GM12874 (cell line): Measurements from ENCODE around the gene DSCAM.

ENCODE experiments used
- TF ChIP-seq, protein P1 (sequence below): IDR thresholded peaks from 2 replicates; pipeline ENCODE4 v1.5.1; 2011; ENCODE audit warnings: low read depth, mild to moderate bottlenecking, control low read depth, low read length, moderate library complexity; ENCODE audit not compliant: insufficient read depth

Gene DSCAM

DNA sequence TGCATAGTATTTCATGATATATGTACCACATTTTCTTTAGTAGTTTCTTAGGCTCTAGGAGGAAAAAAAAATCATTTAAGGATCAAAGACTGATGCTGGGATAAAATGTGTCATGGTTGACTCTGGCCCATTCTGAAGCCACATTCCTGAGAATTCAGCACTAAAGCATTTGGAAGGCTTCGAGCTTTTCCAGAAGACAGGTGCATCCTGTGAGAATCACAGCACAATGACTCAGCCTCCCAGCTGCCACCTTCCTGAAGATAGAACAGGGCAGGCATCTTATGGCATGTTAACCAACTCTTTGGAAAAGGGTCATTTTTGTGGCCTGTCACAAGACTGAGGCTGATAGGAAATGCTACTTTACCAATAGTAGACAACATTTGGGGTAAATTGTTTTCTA is 619.9 kb downstream of the DSCAM start:
- TF ChIP-seq, protein P1, sequence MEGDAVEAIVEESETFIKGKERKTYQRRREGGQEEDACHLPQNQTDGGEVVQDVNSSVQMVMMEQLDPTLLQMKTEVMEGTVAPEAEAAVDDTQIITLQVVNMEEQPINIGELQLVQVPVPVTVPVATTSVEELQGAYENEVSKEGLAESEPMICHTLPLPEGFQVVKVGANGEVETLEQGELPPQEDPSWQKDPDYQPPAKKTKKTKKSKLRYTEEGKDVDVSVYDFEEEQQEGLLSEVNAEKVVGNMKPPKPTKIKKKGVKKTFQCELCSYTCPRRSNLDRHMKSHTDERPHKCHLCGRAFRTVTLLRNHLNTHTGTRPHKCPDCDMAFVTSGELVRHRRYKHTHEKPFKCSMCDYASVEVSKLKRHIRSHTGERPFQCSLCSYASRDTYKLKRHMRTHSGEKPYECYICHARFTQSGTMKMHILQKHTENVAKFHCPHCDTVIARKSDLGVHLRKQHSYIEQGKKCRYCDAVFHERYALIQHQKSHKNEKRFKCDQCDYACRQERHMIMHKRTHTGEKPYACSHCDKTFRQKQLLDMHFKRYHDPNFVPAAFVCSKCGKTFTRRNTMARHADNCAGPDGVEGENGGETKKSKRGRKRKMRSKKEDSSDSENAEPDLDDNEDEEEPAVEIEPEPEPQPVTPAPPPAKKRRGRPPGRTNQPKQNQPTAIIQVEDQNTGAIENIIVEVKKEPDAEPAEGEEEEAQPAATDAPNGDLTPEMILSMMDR, result no peak

GRCh38 chr21:40215941-40216340 is 631.0 kb downstream of the DSCAM start:
- TF ChIP-seq, protein P1, result no peak

DNA sequence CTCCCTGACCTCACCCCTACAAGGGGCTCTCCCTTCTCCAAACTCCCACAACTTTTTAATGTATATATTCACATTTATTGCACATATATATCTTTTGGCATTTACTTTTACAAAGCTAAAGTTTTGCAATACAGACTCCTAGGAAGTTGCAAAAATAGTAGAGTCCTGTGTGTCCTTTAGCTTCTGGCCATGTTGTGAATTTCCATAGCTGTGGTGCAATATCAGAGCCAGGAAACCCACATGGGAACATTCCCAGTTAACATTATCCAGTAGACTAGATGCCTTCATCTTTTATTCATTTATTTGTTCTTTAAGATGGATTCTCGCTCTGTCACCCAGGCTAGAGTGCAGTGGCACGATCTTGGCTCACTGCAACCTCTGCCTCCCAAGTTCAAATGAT is 636.7 kb downstream of the DSCAM start:
- TF ChIP-seq, protein P1, result no peak

- TF ChIP-seq, protein P1, result no peak
Measured at GRCh38 chr21:40208948-40209345, 638.0 kb downstream of the DSCAM start.

DNA sequence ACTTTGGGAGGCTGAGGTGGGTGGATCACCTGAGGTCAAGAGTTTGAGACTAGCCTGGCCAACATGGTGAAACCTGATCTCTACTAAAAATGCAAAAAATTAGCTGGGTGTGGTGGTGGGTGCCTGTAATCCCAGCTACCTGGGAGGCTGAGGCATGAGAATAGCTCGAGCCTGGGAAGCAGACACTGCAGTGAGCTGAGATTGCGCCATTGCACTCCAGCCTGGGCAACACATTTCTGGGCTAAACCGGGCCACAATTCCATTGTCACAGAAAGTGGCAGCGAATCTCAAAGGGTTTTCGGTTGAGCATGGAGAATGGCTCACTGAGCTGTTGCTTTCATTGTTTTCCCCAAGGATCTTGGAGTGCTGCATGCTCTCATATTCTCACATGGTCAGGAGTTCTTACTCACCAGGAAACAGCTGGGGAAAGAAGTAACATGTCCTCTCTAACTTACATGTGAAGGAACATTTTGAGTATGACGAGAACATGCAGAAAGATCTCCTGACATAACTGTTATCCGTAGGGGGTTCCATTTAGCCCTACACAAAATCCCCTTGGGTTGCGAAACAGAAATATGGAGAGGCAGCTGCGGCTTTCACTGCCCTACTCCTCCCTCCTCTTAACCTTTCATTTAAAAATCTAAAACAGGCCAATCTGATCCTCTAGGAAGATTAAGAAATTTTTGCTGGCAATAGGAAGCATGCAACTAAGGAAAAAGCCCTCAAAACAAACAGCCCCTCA is 638.6 kb downstream of the DSCAM start:
- TF ChIP-seq, protein P1, result no peak

DNA sequence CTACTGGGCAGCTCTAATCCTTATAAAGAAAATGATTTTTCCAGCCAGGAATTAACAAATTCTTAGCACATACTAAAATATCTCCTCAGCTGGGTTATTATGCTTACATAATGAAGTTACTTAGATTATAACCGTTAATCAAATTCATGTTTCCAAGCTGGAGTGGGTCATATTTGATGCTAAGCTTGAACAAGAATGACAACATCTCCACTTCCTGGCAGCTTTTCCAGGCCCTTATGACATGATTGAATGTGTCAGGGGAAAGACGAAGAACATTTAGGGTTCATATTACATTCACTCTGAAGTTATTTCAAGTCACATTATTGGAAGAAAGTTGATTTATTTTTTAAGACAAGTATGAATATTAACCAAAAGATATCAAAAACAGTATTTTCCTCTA is 646.0 kb downstream of the DSCAM start:
- TF ChIP-seq, protein P1, result no peak

GRCh38 chr21:40200126-40200525 is 646.8 kb downstream of the DSCAM start:
- TF ChIP-seq, protein P1, result no peak
